GM19452 (cell line): ENCODE results near the gene ATG16L2.

Source experiments
- ATAC-seq: cut with Tn5 transposase; IDR thresholded peaks from one replicate; pipeline ENCODE4 v1.9.1; 2021; ENCODE audit not compliant: unreplicated experiment

ATG16L2 gene

DNA sequence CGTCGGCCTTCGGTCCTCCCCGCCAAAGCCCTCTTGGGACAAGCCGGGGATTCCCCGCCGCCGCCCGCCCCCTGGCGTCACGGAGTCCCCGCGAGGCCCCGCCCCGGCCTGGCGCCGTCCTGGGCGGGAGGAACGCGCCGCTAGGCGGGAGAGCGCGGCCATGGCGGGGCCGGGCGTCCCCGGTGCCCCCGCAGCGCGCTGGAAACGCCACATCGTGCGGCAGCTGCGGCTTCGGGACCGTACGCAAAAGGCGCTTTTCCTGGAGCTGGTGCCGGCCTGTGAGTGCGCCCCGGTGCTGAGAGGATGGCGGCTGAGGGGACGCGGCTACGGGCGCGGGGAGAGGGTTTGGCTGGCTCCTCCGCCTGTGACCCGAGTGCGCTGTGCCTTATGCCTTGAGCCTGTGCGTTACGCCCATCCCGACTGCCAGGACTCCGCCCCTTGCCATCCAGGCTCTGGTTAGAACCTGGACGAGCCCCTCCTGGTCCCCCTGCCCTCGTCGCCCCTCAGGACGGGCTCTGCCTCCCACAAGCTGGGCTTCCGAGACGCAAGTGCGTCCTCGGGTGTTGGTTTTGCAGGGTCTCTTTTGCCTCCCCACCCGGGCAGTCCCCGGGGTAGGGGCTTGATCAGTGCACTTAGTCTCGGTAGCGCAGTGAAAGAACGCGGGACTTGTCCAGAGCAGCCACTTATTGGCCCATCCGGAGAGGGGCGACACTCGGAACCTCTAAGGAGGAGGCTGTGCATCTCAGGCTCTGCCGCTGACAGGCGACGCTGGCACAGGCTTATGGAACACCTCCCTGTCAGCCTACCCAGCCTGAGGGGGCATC lies at the start of gene ATG16L2:
Gene ATG16L2 (plus strand): TSS at position 126 of the 824 bp plus-strand sequence. CDS start 35 bp downstream, at position 161.
- peak; percentile 60 for ATAC-seq

DNA sequence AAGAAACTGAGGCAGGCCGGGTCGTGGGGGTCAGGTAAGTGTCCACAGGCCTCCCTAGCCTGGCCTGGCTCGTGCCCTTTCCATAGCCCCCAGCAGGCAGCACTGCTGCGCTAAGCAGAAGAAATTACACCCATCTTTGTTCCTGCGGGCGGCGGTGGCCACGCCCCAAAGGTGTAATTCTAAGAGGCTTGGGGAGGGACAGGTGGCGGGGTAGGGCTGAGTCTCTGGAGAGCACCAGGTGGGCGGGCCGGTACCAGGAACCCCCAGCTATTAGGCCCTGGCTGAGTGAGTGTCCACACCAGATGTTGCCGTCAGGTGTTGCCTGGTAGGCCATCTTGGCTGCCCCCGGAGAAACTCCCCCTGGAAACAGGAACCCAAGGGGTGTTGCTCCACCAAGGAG lies 49.7 kb upstream of the ATG16L2 start:
- no peak for ATAC-seq

DNA sequence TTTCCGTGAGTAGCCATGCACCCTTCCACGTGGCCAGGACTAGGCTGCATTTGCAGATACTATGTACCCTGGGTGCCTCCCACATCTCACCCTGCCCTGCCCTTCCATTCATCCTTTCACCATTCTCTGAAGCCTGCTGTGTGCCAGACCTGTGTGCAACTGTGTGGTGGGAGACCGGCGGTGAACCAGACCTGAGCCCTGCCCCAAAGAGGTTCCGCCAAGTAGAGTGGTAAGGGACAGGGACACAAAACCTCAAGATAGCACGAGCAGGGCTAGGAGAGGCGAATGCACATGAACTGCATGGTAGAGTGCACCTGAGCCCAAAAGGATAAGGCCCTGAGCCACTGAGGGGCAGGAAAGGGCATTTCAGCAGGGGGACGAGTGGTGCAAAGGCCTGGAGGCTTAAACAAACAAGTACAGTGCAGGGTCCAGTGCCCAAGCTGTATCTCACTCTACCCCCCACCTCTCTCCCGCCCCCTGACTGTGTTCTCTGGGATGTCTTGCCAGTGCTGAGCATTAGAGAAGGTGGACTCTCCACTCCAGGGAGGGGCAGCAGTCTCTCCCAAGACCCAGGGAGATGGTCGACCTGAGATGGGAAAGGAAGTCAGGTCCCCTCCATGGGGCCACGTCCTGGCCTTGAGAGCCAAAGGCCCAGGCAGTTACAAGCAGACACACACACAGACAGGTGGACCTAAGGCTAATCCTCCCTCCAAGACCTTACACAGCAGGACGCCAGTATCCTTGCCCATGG lies 47.9 kb upstream of the ATG16L2 start:
- no peak for ATAC-seq

DNA sequence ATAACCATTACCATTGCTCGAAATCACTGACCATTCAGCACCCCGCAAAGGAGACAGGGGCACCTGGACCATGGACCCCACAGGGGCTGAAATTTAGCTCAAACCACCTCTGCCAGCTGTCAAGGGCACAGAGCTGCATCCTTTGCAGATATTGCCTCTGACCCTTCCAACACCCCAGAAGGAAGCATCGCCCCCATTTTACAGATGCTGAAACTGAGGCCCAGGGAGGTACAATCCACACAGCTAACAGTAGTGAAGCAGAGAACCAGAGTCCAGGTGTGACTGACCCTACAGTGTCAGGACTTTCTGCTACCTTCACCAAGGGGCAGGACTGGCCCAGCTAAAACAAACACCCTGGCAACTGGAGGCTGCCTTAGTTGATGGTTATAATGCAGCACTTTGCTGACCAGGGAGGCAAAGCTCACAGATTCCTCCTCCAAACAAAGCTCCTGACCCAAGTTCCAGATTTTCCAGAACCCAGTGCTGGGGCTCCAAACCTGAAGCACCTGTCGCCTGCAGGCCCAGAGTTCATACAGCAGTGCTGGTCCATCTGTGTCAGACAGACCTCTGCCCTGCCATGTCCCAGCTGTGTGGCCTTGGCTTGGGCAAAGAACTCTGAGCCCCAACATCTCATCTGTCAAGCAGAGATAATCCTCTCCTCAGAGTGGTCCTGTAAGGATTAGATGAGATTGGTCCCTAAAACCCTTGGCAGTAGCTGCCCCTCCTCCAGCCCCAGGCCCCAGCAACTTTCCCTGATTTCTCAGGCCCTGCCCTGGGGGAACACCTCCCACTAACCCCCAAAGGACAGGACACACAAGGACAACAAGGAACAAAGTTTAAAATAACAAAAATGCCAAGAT lies 46.8 kb upstream of the ATG16L2 start:
- ATAC-seq, result no peak

DNA sequence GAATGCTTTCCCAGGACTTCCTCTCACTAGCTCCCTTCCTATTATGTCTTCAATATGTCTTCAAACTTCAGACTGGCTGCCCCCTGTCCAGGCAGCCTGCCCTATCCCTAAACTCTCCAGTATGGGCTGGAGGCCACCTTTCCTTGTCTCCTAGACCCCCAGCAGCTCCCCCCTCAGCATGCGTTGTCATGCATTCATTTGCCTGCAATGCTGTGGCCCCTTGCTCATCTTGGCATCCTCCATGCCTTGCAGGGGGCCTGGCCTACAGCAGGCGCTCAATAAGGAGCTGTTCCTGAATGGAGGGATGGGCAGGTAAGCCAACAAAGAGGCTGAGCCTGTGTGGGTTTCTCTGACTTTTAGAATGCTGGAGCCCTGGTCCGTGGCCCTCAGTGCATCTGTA lies 45.6 kb upstream of the ATG16L2 start:
- no peak for ATAC-seq

- no peak for ATAC-seq
These were observed 44.5 kb upstream of the ATG16L2 start for GRCh38 chr11:72769680-72770079.

- ATAC-seq, result no peak
These were observed 43.4 kb upstream of the ATG16L2 start for GRCh38 chr11:72770799-72771198.

DNA sequence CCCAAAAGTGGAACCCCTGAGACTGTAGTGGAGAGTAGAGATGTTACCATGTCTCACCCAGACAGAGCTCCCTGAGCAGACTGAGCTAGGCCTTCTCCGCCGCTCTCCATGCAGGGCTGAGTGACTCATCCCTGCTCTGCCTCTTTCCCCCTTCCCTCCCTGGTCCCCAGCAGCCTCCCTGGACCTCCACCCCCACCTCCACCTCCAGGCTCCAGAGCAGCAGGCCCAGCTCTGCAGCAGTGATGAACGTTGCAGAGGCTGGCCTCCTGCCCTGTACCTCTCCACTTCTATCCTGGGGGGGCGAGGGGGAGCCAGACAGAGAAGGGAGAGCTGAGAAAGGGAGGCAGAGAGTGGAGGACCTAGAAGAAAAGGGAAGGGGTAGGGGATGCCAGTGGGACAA lies 42.7 kb upstream of the ATG16L2 start:
- no peak for ATAC-seq

GRCh38 chr11:72772059-72772458 lies 42.2 kb upstream of the ATG16L2 start:
- no peak for ATAC-seq

DNA sequence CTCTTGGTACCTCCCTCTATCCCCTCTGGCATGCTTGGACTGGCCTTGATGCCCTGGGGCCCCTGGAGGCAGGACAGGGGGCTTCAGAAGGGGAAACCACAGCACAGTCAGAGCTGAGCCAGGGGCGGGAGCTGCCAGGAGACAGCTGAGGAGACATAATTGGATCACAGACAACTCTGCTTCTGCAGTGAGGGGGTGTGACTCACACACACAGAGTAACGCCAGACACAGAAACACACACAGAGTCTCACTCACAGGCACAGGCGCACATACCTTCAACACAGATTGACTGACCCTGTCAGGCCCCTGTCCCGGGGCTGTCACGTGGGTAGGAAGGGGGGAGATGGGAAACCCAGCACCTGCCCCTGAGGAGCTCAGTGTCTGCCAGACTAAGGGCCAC lies 40.9 kb upstream of the ATG16L2 start:
- no peak for ATAC-seq

DNA sequence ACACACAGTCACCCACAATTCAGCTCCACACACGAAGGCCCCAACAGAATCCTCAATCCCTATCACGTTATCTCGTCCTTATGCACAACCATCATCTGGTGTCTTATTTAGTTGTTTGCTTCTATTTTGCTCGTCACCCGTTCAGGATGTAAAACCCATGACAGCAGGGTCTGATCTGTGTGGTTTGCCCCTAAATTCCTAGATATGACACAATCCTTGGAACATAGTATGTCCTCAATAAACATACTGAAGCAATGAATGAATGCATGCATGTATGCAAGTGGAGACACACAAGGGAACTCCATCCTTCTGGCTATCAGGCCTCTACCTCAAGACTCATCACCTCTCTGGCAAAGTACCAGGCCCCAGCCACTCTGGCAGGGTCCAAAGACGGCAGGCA lies 40.5 kb upstream of the ATG16L2 start:
- no peak for ATAC-seq

GRCh38 chr11:72774499-72774898 lies 39.7 kb upstream of the ATG16L2 start:
- no peak for ATAC-seq

DNA sequence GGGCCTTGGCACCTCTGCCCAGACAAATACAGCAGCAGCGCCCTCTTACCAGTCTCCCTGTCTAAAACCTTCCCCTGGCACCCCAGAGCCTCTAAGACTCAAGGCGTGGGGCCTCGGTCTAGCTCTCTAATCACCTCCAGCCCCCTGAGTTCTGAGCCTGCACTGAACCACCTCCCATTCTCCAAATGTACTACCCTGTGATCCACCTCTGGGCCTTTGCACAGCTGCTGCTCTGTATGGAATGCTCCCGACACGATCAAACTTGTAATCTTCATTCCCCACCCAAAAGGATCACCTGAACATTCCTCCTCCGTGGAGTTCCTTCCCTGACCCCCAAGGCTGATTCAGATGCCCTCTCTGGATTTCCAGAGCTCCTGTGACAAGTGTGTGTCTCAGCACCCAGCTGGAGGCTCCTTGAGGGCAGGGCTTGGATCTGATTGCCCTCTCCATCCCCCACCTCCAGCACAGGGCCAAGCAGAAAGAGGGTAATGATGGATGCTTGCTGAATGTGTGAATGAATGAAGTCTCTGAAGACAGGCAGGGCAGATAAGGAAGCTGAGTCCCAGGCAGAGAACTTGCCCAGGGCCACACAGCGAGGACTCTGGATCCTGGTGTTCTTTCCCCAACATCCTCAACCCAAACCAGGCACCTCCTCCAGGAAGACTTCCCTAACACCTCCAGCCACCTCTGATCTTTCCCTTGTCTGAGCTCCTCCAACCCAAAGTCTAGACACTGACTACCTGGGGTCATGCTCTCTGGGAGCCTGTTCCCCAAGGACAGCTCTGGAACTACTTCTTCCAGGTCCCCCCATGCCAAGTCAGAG lies 38.7 kb upstream of the ATG16L2 start:
- ATAC-seq, result no peak

GRCh38 chr11:72776117-72776843 lies 37.9 kb upstream of the ATG16L2 start:
- no peak for ATAC-seq

GRCh38 chr11:72776844-72777754 lies 37.1 kb upstream of the ATG16L2 start:
- no peak for ATAC-seq

- no peak for ATAC-seq
These were observed 36.4 kb upstream of the ATG16L2 start for GRCh38 chr11:72777755-72778278.

DNA sequence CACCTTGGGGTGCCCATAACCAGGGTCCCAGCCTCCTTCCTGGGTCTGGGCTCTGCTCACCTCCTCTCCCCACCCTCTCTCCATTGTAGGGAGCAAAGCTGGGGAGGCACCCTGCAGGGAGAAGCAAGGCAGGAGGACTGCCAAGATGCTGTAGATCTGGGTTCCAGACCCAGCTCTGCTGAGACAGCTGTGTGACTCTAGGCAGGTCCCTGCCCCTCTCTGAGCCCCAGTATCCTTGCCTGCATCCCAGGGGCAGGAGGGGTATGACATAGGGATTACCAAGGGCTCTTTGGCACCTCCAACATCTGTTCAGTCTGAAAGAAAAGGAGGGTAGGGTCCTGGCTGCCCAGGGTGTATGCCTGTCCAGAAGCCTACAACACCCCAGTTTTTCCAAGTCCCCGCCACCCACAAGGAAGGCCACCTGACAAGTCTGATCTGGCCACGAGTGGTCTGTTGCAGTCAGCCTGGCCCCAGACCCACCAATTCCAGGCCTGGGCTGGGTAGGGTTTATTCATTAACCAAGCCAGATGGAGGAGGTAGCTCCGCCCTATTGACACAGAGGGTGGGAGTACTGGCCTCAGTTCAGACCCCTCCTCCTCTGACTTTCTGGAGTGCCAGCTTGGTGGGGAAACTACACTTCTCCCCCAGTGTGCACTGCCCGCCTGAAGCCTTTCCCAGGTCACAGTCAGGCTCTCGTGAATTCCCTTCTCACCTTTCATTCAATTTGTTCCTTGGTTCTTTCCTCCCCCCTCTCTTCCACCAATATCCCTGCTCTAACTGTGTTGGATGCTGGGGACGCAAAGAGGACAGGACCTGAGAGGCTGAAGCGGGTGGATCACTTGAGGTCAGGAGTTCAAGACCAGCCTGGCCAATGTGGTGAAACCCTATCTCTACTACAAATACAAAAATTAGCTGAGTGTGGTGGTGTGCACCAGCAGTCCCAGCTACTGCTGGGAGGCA lies 35.4 kb upstream of the ATG16L2 start:
- no peak for ATAC-seq
